ENCODE data around the gene NPHS1. TPM values are rescaled to one million over a fixed set of nuclear protein-coding genes. Genes with fewer than 3 reads are reported as not detected.

NPHS1 gene
- total and polyA plus RNA-seq, 9 of the 15 experiments (the other 6 are each of a cell fraction or from before 2014, with no cell fraction given): 0.01 to 0.28 (median 0.14) TPM; not detected in 5

- TF ChIP-seq MXI1 (IDR thresholded peaks at IDR 0.05; ENCODE audit: low read depth, low read length) (peak; percentile 67; the same call in 1 of the 2 replicates), FOXK2 (conservative IDR thresholded peaks at IDR 0.05 in 1 of 2, IDR thresholded peaks at IDR 0.05 in 1 of 2; ENCODE audit: low read depth in 2 of 2) (0 out of 4 replicates have a peak, but pooled peaks of 1 of the 2 experiments have one; percentile 17), CXXC5 (CRISPR knock-in tag; IDR thresholded peaks at IDR 0.05) (peak; percentile 19; the same call in 1 of the 2 replicates), YY1 (IDR thresholded peaks at IDR 0.05; ENCODE audit: borderline replicate concordance in 1 of 3, control insufficient read depth in 1 of 3, extremely low read depth in 1 of 3, insufficient read depth in 3 of 3, insufficient read length in 1 of 3, insufficient replicate concordance in 2 of 3, low read depth in 1 of 3, low read length in 2 of 3) (peak in 2 of 3 experiments; percentile 45 to 81), CBX3 (IDR thresholded peaks at IDR 0.05; ENCODE audit: borderline replicate concordance in 1 of 2, low read length in 2 of 2) (peak in 1 of 2 experiments; percentile 72; a peak in 1 of 3 replicates), REST (IDR thresholded peaks at IDR 0.05; ENCODE audit: borderline replicate concordance) (peak; percentile 100), REST (CRISPR knock-in tag; IDR thresholded peaks at IDR 0.05; ENCODE audit: low read depth) (peak; percentile 98), ZNF12 (CRISPR knock-in tag; IDR thresholded peaks at IDR 0.05) (peak; percentile 38; the same call in 1 of the 2 replicates), ZNF263 (CRISPR knock-in tag; IDR thresholded peaks at IDR 0.05; ENCODE audit: borderline replicate concordance) (peak; percentile 29; the same call in 1 of the 2 replicates), ETV5 (CRISPR knock-in tag; IDR thresholded peaks at IDR 0.05; ENCODE audit: low read depth) (peak; percentile 66; the same call in 1 of the 2 replicates), CHD2 (IDR thresholded peaks at IDR 0.05; ENCODE audit: low read depth, low read length) (no peak), JUND (IDR thresholded peaks at IDR 0.05; ENCODE audit: borderline replicate concordance, low read depth, low read length) (no peak), JUND (tag; IDR thresholded peaks at IDR 0.05; ENCODE audit: borderline replicate concordance, low read depth, low read length) (peak; percentile 32; the same call in 1 of the 3 replicates), SIN3A (IDR thresholded peaks at IDR 0.05; ENCODE audit: borderline replicate concordance in 2 of 2, control insufficient read depth in 1 of 2, low read depth in 2 of 2, low read length in 2 of 2) (peak; percentile 75 to 96), MLX (CRISPR knock-in tag; conservative IDR thresholded peaks at IDR 0.05) (0 out of 4 replicates have a peak, but pooled peaks of 1 of the 2 experiments have one; percentile 63), PRMT5 (CRISPR knock-in tag; IDR thresholded peaks at IDR 0.05) (peak; percentile 95), NR1H2 (CRISPR knock-in tag; IDR thresholded peaks at IDR 0.05) (0 out of 2 replicates have a peak, but pooled peaks have one; percentile 62)
These were observed 23.5 kb downstream of the NPHS1 start (continued) for GRCh38 chr19:35828692-35829301.

Data from K562 (cell line).